ENCODE measurements around the gene PCDHGB2.
"Not testable (repeated sequence)": the region's sequence is repeated elsewhere in the genome, so short reads cannot be mapped to it uniquely, and the experiment has no call there.

The PCDHGB2 gene

GRCh38 chr5:141393267-141393666, 33.5 kb downstream of the PCDHGB2 start:
- no peak for TF ChIP-seq CTCF (IDR thresholded peaks at IDR 0.05; ENCODE audit: low read depth, low read length)
- no peak for DNase-seq (ENCODE audit: extremely low read depth, low read depth)

GRCh38 chr5:141394401-141395187, 34.8 kb downstream of the PCDHGB2 start:
- not testable (repeated sequence) for DNase-seq (ENCODE audit: extremely low read depth, low read depth)

DNA sequence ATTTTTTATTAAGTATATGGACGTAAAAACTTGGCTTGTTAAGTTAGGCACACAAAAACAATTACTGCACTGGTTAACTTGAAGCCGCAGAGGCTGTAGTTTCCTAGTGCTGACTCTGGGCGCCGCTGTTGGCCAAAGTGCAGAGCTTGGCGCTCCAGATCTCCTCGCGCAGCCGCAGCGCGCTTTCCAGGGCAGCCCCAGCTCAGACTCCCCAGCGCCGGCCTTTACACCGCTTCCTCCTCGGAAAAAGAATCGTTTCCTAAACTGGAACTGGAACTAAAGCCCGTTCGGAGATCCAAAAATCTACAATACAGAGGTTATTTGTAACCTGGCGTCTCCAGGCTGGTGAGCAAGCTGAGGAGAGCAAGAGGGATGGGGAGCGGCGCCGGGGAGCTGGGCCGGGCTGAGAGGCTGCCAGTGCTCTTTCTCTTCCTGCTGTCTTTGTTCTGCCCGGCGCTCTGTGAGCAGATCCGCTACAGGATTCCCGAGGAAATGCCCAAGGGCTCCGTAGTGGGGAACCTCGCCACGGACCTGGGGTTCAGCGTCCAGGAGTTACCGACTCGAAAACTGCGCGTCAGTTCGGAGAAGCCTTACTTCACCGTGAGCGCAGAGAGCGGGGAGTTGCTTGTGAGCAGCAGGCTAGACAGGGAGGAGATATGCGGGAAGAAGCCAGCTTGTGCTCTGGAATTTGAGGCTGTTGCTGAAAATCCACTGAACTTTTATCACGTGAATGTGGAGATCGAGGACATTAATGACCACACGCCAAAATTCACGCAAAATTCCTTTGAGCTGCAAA, 38.2 kb downstream of the PCDHGB2 start, which contains the start of gene PCDHGB5:
Gene PCDHGB5, plus strand, starts transcription at position 192 of the 796 bp plus-strand sequence. Its CDS starts 181 bp downstream, at position 373.
- DNase-seq (ENCODE audit: extremely low read depth, low read depth), result not testable (repeated sequence)
- TF ChIP-seq CTCF (IDR thresholded peaks at IDR 0.05; ENCODE audit: low read depth, low read length), result peak; percentile 51

- TF ChIP-seq CTCF (IDR thresholded peaks at IDR 0.05; ENCODE audit: low read depth, low read length), result no peak
- DNase-seq (ENCODE audit: extremely low read depth, low read depth), result no peak
Measured at GRCh38 chr5:141398608-141399007, 38.8 kb downstream of the PCDHGB2 start.

DNA sequence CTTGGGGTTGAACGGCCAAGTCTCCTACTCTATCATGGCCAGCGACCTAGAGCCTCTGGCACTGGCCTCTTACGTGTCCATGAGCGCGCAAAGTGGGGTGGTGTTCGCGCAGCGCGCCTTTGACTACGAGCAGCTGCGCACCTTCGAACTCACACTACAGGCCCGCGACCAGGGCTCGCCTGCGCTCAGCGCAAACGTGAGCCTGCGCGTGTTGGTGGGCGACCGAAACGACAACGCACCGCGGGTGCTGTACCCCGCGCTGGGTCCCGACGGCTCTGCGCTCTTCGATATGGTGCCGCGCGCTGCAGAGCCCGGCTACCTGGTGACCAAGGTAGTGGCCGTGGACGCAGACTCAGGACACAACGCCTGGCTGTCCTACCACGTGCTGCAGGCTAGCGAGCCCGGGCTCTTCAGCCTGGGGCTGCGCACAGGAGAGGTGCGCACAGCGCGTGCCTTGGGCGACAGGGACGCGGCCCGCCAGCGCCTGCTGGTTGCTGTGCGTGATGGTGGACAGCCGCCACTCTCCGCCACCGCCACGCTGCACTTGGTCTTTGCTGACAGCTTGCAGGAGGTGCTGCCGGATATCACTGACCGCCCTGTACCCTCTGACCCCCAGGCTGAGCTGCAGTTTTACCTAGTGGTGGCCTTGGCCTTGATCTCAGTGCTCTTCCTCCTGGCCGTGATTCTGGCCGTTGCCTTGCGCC, 39.9 kb downstream of the PCDHGB2 start:
- TF ChIP-seq CTCF (IDR thresholded peaks at IDR 0.05; ENCODE audit: low read depth, low read length), result no peak

GRCh38 chr5:141402553-141403243, 42.9 kb downstream of the PCDHGB2 start, which contains the start of gene PCDHGA9:
Gene PCDHGA9, plus strand, starts transcription at chr5:141402778. Its CDS starts 175 bp downstream, at chr5:141402953.
- no peak for DNase-seq (ENCODE audit: extremely low read depth, low read depth)
- TF ChIP-seq CTCF (IDR thresholded peaks at IDR 0.05; ENCODE audit: low read depth, low read length), result peak; percentile 36

More for the DNA sequence above, 39.9 kb downstream of the PCDHGB2 start:
- no peak for DNase-seq (ENCODE audit: extremely low read depth, low read depth)

GRCh38 chr5:141403387-141403786, 43.6 kb downstream of the PCDHGB2 start:
- TF ChIP-seq CTCF (IDR thresholded peaks at IDR 0.05; ENCODE audit: low read depth, low read length), result no peak
- DNase-seq (ENCODE audit: extremely low read depth, low read depth), result no peak
